NCI-H187 (cell line): ENCODE measurements around the gene PHKB.
"Not testable (repeated sequence)": the region's sequence is repeated elsewhere in the genome, so short reads cannot be mapped to it uniquely, and the experiment has no call there.

Source experiments
- DNase-seq, 2 experiments: peaks; one replicate each; lab custom pipeline; 2025; lab: John Stamatoyannopoulos, UW

The PHKB gene

DNA sequence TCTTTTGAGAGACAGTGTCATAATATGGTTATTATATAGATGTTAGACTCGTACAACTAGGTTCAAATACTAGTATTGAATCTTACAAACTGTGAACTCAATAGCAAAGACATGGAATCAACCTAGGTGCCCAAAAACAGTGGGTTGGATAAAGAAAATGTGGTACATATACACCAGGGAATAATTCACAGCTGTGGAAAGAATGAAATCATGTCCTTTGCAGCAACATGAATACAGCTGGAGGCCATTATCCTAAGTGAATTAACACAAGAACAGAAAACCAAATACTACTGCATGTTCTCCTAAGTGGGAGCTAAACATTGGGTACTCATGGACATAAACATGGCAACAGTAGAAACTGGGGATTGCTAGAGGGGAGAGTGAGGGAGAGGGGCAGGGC is 8.1 kb downstream of the PHKB start:
- DNase-seq: no peak

DNA sequence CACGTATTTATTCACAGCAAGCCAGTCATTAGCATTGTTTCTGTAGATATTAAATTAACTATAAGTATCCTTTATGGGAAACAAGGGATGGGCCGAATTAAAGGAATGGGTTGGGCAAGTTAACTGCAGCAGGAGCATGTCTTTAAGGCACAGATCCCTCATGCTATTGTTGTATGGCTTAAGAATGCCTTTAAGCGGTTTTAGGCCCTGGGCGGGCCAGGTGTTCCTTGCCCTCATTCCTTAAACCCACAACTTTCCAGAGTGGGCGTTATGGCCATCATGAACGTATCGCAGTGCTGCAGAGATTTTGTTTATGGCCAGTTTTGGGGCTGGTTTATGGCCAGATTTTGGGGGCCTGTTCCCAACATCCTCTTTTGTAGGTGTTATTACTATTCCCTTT is 9.1 kb downstream of the PHKB start:
- DNase-seq: no peak

DNA sequence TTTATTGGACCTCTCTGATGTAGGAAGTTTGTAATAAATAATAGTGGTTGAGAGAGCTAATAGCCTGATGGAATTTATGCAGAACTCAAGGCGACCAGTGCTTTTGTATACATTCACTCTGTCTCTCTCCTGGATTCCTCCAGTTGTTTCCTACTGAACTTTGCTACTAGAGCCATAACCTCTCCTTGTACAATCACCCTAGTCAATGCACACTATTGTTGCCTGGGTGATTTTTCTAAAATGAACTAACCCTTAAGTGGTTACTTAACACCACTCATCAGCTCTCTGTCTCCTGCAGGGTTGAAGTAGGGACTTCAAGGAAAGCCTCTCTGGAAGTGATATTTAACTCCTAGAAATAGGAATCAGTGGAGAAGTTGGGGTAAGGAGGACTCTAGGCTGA is 9.7 kb downstream of the PHKB start:
- no peak for DNase-seq

DNA sequence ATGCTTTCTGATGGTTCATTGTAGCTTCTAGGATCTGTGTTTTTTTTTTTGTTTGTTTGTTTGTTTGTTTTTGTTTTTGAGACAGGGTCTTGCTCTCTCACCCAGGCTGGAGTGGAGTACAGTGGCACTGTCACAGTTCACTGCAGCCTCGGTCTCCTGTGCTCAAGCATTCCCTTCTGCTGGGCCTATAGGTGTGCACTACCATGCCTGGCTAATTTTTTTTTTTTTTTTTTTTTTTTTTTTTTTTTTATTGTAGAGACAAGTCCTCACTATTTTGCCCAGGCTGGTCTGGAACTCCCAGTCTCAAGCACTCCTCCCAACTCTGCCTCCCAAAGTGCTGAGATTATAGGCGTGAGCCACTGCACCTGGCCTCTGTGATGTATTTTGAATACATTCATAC is 11.9 kb downstream of the PHKB start:
- not testable (repeated sequence) for DNase-seq

DNA sequence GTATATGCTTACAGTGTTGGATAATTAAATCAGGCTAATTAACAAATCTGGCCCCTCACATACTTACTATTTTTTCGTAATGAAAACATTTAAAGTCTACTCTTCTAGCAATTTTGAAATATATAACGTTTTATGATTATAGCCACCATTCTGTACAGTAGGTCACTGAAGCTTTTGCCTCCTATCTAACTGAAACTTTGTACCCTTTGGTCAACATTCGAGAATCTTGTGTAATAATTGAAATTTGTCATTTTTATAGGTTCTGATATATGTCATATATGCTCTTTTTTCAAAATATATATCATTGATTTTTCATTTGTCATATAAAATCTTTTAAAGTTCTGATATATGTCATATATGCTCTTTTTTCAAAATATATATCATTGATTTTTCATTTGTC is 12.7 kb downstream of the PHKB start:
- no peak for DNase-seq

DNA sequence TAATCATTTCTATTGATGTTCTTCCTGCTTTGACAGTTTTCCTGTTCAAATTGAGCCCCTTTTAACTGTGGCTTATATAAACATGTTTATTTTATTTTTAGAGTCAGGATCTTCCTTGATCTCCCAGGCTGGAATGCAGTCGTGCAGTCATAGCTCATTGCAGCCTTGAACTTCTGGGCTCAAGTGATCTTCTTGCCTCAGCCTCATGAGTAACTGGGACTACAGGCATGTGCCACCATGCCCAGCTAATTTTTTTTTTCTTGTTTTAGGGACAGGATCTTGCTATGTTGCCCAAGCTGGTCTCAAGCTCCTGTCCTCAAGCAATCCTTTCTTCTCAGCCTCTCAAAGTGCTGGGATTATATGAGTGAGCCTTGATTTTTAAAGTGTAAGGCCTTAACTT is 14.7 kb downstream of the PHKB start:
- no peak for DNase-seq

DNA sequence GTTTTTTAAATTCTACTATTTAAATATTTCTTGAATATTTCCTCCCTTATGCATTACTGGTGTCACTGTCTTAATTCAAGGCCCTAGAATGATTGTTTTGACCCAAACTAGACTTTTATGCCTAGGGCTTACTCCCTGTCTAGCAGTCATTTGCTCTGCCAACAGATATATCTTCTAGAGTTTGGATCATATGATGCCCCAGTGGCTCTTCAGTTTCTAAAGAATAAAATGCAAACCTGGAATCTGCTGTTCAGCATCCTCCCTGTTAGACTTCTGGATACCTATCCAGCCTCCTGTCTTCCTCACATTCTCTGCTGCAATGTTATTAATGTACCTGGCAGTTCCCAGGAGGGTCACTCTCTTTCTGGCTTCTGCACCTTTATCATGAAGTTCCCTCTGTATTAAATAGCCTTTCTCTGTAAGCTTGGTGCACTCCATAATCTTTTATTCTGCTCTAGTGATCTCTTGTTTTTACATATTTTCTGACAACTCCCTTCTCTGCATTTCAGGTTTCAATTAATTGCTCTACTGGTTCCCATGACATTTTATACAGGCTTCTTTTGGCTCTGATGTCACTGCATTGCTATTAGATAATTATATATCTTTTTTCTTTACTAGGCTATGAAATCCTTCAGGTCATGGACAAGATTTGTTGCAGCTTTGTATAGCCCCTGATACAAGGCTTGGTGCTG is 15.7 kb downstream of the PHKB start:
- DNase-seq: no peak

DNA sequence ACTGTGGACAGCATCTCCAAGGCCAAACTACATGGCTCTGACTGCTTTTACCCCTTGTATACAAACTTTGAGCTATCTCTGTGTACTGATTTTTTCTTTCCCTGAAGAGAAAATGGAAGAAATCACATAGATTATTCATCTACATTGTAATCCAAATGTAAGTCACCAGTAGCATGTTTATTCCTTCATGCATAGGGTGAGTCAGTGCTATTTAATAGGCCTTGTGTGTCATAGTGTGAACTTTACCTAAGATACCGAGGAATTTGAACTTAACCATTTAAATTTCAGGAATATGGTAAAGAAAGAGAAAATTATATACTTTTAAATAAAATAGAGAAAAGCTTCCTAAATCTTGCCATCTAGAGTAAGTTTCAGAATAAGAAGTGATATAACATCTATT is 16.5 kb downstream of the PHKB start:
- no peak for DNase-seq

DNA sequence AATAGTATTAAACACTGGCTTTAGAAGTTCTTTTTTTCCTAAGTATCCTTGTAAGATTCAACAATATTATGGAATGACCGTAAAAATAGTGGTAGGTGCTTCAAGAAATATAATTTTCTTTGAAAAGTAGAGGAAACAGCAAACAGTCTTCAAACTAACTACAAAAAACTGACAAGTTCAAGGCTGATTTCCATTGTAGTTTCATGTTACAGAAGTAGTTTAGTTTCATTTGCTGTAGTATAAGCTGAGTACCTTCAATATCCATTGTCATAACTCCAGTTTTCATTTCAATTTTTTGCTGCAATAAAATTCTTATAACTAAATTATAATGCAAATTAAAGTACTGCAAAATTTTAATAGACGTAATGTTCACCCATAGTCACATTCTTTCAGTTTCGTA is 19.3 kb downstream of the PHKB start:
- no peak for DNase-seq

DNA sequence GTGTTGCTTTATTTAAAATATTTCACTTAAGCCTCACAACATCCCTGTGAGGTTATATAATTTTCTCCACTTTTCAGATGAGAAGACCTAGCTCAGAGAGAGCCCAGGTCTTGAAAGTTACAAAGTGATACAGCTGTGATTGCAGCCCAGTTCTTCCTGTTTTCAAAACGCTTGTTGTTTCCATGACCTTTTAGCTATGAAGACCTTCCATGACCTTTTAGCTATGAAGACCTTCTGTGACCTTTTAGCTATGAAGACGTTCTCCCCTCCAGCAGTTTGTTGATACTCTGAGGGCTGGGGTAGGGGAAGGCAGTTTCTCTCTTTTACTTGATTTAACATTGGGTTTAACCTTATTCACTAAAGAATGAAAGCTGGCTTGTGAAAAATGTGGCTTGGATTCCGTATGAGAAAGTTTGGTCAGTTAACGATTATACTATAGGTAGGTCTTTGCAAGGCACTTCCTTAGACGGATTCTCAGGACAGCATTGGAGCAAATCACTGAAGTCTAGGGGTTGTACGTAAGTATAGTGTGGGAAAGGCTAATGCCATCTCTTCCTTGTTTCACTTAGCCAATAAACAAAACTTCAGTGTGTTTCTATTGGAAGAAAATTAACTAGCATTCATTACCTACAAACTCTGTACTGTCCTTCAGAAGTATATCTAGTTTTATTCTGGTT is 20.7 kb downstream of the PHKB start:
- no peak for DNase-seq

DNA sequence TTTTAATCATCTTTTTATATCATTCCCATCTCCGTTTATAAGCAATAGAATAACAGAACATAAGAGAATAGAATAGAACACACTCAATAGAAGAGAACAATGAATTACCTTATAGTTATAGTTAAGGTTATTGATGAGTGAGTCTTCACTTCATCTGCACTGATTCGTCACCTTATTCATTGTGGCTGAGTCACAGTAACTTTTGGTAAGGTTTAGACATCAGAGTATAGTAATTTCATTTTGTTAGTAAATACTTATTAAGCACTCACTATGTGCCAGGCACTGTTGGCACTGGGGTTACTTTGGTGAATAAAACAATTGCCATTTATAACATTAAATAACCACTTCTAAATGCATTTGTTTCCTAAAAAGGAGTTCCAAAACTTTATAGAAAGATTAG is 22.5 kb downstream of the PHKB start:
- DNase-seq: no peak

DNA sequence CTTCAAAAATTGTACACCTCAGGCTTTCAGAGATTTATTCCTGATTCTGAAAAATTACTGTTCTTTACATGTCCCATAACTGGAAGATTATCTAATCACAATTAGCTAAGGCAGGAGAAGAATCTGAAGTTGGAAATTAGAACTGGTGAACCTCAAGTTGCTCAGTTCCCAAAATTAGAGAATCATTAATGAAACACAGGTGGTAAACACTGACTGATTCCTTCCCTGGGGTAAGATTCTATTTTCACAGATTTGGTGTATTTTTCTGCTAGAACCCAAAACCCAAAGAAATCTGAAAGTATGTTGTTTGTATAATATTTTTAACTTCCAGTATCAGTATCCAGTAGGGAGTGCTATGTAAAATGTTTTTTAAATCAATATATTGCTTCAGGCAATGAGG is 25.7 kb downstream of the PHKB start:
- DNase-seq: no peak

DNA sequence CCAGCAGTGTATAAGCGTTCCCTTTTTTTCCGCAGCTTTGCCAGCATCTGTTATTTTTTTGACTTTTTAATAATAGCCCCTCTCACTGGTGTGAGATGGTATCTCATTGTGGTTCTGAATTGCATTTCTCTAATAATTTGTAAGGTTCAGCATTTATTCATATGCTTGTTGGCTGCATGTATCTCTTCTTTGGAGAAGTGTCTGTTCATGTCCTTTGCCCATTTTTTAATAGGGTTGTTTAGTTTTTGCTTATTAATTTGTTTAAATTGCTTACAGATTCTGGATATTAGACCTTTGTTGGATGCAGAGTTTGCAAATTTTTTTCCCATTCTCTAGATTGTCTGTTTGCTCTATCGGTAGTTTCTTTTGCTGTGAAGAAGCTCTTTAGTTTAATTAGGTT is 26.9 kb downstream of the PHKB start:
- DNase-seq: no peak

DNA sequence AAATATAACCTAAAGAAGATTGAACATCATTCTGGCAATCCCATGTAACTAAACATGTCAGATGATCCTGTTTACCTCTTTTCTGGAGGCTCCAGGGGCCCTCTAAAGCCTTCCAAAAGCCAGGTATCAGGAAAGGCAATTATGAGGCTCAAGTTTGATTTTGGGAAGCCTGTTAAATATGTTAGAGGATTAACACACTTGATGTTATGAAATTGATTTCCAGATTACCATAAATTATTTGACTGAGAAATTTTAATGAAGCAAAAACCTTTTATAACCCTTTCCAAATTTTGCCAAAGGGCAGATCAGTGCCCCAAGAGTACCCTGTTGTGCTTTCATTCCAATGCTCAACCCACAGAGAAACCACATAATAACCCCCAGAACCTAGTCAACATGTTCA is 29.3 kb downstream of the PHKB start:
- no peak for DNase-seq

DNA sequence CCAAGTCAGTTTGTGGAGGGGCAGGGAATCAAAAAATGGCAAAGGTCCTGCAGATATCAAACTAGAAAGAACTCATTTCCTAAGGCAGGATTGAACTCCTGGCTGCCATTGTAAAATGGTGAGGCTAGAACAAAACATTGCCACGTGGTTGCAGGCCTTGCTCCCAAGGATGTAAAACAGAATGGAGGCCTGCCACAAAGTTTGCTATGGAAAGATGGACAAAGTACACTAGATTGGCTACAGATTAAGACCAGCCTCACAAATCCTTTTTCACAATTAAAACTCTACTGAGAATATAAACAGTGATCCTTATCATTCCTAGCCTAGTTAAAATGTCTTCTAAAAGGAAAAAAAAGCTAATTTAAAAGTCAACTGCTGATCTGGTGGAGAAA is 30.9 kb downstream of the PHKB start:
- no peak for DNase-seq

DNA sequence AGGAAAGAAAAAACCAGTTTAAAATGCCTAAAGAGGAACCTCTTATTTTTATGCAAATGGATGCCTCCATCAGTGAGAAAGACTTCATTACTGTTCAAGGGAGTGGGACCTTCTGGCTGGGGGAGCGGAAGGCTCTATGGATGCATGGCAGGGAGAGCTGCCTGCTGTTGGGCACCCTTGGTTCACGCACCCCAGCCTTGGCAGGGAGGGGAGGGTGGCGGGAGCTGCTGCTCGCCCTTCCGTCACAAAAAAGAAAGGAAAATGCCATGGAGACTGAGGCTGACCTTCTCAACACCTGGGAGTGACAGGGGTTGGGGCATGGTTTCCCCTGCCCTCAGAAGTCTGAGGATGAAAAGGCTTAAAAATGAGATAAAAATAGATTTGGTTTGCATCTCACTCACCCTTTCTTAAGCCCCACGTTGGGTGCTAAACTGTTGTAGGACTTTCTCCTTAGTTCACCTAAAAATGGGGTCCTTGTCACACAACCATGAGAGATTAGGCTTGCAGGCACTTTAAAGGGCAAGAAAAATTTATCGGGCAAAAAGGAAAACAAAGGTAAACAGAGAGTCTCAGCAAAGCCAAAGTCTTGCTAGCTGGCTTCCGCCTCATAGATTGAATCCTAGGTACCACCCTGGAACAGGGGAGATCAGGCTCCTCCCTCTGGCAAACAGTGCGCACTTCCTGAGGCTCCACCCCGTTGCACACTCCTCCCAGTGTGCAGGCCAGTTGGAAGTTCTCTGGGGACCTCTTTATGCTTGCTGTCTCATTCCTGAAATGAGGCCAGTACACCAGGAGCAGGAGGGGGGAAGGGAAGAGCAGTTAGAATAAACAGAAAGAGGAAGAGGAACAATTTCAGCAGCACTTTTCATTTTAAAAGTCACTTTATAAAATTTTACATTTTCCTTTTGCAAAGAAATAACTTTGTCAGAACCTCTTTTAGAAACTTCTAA is 31.6 kb downstream of the PHKB start:
- no peak for DNase-seq

DNA sequence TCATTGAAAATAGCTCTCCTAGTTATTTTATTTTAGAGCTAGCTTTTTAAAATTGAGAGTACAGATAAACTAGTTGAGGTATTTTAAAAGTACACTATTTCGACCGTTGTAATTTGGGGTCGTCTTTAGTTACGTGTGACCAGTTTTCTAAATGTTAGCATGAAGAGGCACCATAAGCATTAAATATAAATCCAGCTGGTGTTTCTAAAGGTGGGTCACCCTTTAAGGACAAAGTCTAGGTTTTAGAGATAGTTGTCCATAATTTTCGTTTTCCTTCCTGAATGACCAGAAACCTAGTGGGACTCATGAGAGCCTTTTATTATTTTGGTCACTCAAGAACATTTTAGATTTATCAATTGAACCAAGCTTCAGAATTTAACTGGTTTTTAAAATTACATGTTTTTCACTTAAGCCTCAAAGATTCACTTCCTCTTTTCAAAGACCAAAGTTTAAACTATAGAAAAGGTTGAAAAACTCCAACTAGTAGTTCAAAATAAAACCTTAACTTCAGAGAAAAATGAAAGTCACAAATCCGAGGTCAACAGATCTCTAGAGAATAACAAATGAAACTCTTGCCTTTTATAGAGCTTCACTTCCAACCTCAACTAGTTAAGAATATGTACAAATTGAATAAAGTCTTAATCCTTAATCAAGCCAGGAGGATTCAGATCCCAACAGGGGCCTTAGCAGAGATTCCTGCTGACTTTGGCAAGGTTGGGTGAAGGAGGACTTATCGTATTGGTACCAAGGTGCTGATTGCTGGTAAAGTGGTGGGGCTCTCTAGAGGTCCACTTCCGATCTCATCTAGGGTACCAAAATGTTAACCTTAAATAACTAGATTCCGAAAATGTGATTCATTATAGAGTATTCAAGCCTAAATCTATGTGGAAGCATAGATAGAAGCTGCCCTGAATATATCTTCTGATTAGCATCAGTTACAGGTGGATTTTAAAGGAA is 32.5 kb downstream of the PHKB start:
- no peak for DNase-seq

DNA sequence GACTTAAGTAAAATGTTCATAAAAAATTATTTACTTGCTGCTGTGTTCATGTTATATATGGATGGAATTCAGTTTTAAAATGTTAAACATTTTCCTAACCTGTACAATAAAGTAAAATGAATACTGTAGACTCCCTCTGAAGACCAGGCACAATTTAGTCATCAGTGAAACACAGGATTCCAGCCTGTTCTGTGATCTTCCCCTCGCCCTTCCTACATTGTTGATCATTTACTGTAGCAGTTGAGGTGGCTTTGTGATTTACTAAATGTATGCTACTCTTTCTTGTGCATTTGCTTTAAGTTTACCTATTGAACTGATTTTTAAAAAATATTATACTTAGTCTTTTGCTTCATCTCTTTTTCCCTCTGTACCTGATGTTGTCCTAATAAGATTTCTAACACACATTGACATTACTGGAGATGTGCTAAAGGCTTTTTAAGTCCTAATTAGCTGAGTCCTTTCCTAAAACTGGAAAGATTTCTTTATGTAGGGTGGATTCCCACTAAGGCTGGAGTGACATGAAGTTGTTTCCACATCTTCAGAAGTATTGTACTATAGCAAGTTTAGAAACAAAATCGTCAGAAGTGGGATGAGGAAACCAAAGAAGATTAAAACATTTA is 38.1 kb downstream of the PHKB start:
- no peak for DNase-seq

DNA sequence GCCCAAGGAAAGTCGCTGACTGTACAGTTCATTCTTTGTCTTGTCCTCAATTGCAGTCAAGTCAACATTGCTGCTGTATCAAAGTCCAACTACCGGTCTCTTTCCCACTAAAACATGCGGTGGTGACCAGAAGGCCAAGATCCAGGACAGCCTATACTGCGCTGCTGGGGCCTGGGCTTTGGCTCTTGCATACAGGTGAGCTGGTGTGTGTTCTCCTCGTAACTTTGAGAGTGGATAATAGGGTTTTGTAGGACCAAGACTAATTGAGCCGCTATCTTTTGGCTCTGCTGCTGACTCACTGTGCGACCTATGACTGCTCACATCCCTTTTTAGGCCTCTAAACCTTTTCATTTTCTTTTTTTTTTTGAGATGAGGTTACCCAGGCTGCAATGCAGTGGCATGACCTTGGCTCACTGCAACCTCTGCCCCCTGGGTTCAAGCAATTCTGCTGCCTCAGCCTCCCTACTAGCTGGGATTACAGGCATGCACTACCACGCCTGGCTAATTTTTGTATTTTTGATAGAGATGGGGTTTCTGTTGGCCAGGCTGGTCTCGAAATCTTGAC is 38.7 kb downstream of the PHKB start:
- DNase-seq: no peak

DNA sequence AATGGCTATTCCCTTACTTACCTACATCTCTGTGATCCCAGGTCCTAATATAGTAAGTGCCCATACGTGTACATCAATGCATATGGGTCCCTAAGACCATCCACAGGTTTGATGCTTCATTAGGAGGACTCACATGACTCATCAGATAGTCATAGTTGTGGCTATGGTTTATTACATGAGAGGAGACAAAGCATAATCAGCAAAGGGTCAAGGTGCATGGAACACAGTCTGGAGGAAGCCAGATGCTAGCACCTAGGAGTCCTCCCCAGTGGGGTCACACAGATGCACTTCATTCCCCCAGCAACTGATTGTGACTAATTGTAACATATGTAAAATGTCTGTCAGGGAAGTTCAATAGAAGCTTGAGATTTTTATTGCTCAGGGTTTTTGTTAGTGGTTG is 42.8 kb downstream of the PHKB start:
- DNase-seq: no peak

DNA sequence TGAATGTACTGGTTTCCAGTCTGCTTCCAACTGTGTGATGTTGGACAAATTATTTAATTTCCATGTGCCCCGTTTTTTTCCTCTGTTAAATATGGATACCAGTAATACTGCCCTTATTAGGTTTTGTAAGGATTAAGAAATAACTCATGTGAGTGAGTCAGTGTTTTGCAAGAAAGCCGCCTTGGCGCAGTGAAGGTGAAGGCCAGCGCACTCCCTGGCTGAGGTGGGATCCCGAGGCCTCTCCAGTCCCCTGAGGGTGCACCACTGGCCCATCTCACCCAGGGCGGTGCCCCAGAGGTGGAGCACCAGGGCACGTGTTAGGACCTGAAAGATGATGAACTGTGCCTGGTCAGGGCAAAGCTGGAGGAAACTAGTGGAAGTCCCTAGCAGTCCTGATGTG is 43.5 kb downstream of the PHKB start:
- no peak for DNase-seq
